DMS53 treated with DMSO at 0.1 percent for 48 hours (cell line): Measurements from ENCODE around the gene MRPL53.
"Not testable (repeated sequence)": the region's sequence is repeated elsewhere in the genome, so short reads cannot be mapped to it uniquely, and the experiment has no call there.

Experiments used
- DNase-seq: peaks from one replicate; lab custom pipeline; 2025; ENCODE audit not compliant: unreplicated experiment; lab: John Stamatoyannopoulos, UW

The MRPL53 gene

GRCh38 chr2:74454654-74455511, 17.6 kb downstream of the MRPL53 start, which contains the start of gene INO80B:
INO80B (plus strand) TSS chr2:74455087; CDS start chr2:74455117, 30 bp downstream.
- peak; percentile 92 for DNase-seq

DNA sequence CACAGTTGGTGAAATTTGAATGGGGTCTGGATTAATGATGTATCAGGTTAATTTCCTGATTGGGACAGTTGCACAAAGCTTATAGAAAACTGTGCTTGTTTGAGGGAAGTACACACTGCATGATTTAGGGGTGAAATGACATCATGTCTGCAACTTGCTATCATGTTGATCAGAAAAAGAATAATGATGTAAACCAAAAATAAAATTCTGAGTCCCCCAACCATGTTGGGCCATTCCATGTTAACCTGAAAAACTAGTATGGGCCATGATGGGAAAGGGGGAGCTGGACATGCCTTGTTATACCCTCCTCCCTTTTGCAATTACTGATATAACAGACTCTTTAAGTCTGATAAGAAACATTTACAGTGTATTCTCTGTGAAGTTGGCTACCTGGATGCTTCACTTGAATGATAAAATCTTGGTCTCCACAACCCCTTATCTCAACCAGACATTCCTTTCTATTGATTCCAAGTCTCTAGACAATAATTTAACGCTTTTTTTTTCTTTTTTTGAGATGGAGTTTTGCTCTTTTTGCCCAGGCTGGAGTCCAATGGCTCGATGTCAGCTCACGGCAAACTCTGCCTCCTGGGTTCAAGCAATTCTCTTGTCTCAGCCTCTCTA, 21.8 kb downstream of the MRPL53 start:
- DNase-seq: no peak

GRCh38 chr2:74448771-74449170, 23.7 kb downstream of the MRPL53 start:
- DNase-seq: no peak

GRCh38 chr2:74447230-74447999, 25.1 kb downstream of the MRPL53 start:
- no peak for DNase-seq

GRCh38 chr2:74444498-74445318, 27.8 kb downstream of the MRPL53 start:
- DNase-seq: no peak

DNA sequence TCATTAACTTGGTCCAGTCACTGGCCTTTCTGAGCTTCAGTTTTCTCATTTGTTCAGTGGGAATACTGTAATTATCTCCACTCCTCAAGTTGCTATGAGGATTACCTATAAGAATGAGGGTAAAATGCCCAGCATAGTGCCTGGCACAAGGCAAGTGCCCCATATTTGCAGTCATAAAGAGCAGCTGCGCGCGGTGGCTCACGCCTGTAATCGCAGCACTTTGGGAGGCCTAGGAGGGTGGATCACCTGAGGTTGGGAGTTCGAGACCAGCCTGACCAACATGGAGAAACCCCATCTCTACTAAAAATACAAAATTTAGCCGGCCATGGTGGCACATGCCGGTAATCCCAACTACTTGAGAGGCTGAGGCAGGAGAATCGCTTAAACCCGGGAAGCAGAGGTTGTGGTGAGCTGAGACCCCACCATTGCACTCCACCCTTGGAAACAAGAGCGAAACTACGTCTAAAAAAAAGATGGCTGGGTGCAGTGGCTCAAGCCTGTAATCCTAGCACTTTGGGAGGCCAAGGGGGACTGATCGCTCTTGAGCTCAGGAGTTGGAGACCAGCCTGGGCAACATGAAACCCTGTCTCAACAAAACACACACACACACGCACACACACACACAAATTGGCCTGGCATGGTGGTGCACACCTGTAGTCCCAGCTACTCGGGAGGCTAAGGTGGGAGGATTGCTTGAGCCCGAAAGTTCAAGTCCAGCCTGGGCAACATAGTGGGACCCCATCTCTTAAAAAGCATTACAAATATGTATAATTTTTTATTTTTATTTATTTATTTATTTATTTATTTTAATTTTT, 29.8 kb downstream of the MRPL53 start:
- DNase-seq: not testable (repeated sequence)

- DNase-seq: peak; percentile 73
Observed at GRCh38 chr2:74441690-74442482, 30.6 kb downstream of the MRPL53 start, which contains the start of gene RTKN. RTKN (minus strand) TSS chr2:74441937; CDS start chr2:74441816, 121 bp downstream.

DNA sequence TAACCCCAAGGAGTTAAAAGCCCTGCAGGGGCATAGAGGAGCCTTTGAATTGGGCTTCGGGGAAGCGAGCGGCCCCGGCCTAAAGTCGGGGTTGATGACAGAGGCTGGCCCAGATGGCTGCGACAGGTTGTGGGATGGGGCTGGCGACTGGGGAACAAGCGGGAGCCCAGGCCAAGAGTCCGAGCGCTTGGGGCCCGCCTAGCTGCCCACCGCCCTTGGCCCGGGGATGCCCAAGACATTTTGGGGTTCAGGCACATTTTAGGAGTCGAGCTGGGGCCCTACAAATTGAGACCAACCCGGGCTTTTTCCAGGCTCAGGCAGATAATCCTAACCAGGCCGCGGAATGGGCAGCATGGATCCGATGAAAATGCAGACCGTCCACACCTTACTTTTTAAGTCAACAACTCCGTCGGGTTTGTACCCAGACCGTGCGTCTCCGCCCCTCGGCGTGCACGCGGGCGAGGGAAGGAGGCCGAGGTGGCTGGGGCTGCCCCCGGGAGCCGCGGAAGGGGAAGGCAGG, 31.2 kb downstream of the MRPL53 start:
- no peak for DNase-seq

GRCh38 chr2:74440378-74441169, 31.9 kb downstream of the MRPL53 start:
- peak; percentile 54 for DNase-seq

DNA sequence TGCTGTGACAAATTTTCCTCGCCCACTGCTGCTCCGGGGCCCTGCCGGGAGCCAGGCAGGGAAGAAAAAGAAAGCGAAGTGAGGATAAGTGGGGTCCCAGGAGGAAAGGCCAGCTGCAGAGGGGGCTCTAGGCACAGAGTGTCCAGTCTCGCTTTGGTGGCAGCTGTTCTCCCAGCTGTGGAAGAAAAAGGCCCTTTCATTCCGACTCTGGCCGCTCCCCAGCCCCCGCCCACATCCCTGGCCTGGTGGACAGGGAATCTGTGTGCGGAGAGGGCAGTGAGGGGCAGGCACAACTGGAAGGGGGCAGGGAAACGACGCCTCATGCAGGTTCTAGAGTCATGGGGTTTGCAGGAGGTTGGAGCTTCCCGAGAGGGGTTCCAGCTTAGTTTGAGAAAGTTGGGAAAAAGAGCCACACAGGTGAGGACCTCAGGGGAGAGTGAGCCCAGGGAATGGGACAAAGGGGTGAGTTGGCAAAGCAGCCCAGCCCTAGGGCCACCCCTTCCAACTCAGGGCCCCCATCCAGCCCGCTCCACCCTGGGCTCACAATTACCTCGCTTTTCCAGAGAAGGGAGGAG, 32.6 kb downstream of the MRPL53 start:
- DNase-seq: no peak

DNA sequence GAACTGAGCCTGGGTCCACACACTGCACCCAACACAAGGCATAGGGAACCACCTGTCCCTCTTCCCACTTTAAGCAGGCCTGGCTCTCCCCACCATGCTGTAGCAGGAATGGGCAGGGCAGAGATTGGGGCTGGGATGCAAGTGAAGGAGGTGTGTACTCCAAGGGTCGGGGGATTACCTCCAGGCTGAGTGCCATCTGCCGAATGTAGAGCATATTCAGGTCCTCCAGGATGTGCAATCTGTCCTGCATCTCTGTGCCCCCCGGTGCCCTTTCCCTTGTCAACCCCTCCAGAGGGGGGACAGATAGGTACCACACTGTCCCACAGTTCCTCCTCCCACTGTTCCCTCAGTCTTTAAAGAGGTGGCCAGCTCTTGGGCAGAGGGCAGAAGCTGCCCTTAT, 33.1 kb downstream of the MRPL53 start:
- DNase-seq: no peak

- no peak for DNase-seq
Observed at GRCh38 chr2:74438248-74438647, 34.2 kb downstream of the MRPL53 start.

GRCh38 chr2:74436848-74437695, 35.4 kb downstream of the MRPL53 start:
- DNase-seq: no peak

- no peak for DNase-seq
Observed at GRCh38 chr2:74436111-74436805, 36.2 kb downstream of the MRPL53 start.

DNA sequence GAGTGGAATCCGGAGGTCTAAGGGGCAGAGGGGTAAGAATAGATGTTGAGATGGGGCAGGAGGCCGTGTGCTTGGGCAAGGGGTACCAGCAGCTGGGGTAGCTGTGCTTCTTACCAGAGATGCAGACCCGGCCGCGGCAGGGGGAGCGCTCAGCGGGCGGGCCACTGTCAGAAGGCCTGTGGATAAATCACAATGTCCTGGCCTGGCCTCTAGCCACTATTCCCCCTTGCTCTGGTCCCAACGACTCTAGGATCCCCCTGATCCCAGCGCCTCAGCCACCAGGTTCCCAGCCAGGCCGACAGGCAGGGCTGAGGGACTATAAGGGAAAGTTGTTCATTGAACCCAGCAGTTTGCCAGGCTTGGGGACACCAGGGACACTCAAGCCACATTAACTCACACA, 42.0 kb downstream of the MRPL53 start:
- no peak for DNase-seq
